CD14-positive monocyte (primary cell): Measurements from ENCODE around the gene VEGFC. TPM values are rescaled to one million over a fixed set of nuclear protein-coding genes. Genes with fewer than 3 reads are reported as not detected.

ENCODE experiments used
- DNase-seq, 3 donors: peaks; one replicate each; pipeline ENCODE4 v3.0.0-alpha.2; 2011 to 2022
- H2AFZ ChIP-seq: 2 replicates; pipeline ENCODE4 v1.6.0; 2012; ENCODE audit warnings: mild to moderate bottlenecking, low read depth, low read length, inconsistent platforms; ENCODE audit not compliant: insufficient read depth, poor library complexity, severe bottlenecking
- H3K27ac ChIP-seq, 2 donors: 1 replicate in 1 of 2; 2 replicates in 1 of 2; pipeline ENCODE4 v1.5.1; 2012 to 2013; ENCODE audit warnings: low read length in 2 of 2, control low read depth in 1 of 2, inconsistent platforms in 1 of 2, low read depth in 1 of 2, mild to moderate bottlenecking in 1 of 2
- H3K27me3 ChIP-seq, 2 donors: one replicate each; pipeline versions ENCODE4 v1.6.0 to v1.6.1; 2011 to 2013; ENCODE audit warnings: low read length in 2 of 2; ENCODE audit not compliant: control insufficient read depth in 2 of 2, insufficient read depth in 2 of 2
- H3K36me3 ChIP-seq, 2 donors: replicated peaks in 1 of 2; 1 replicate in 1 of 2; 2 replicates in 1 of 2; pipeline versions ENCODE4 v1.5.1 to v1.6.1; 2012 to 2013; ENCODE audit warnings: low read length in 2 of 2, control low read depth in 1 of 2, inconsistent platforms in 1 of 2, mild to moderate bottlenecking in 1 of 2; ENCODE audit not compliant: insufficient read depth in 2 of 2, control insufficient read depth in 1 of 2
- H3K4me1 ChIP-seq, 2 donors: 1 replicate in 1 of 2; 2 replicates in 1 of 2; pipeline versions ENCODE4 v1.5.1 to v1.6.1; 2012 to 2013; ENCODE audit warnings: low read length in 2 of 2, control low read depth in 1 of 2, inconsistent platforms in 1 of 2, mild to moderate bottlenecking in 1 of 2, moderate library complexity in 1 of 2; ENCODE audit not compliant: insufficient read depth in 2 of 2, control insufficient read depth in 1 of 2
- H3K4me2 ChIP-seq: replicated peaks from 2 replicates; pipeline ENCODE3; 2012; ENCODE audit warnings: low read length, moderate library complexity, mild to moderate bottlenecking; ENCODE audit not compliant: poor library complexity, severe bottlenecking; ENCODE audit errors: extremely low read depth
- H3K4me3 ChIP-seq, 3 experiments: fragments of 200-600 bp in 1 of 3; sonication (generic) in 1 of 3; replicated peaks in 1 of 3; 1 replicate in 2 of 3; 2 replicates in 1 of 3; pipeline ENCODE4 v1.5.1; 2011 to 2013; ENCODE audit warnings: low read length in 3 of 3, mild to moderate bottlenecking in 3 of 3, control low read depth in 2 of 3, low read depth in 2 of 3, inconsistent platforms in 1 of 3, moderate library complexity in 1 of 3
- H3K79me2 ChIP-seq: 2 replicates; pipeline ENCODE4 v1.6.0; 2012; ENCODE audit warnings: mild to moderate bottlenecking, control low read depth, inconsistent platforms, low read length, moderate library complexity; ENCODE audit not compliant: insufficient read depth
- H3K9ac ChIP-seq: 2 replicates; pipeline ENCODE4 v1.6.0; 2017; ENCODE audit warnings: low read length, mild to moderate bottlenecking; ENCODE audit not compliant: insufficient read depth, poor library complexity, severe bottlenecking
- H3K9me3 ChIP-seq, 2 donors: replicated peaks in 1 of 2; 1 replicate in 1 of 2; 2 replicates in 1 of 2; pipeline versions ENCODE4 v1.5.1 to v1.6.1; 2012 to 2013; ENCODE audit warnings: low read length in 2 of 2, control low read depth in 1 of 2; ENCODE audit not compliant: control insufficient read depth in 1 of 2, insufficient read depth in 1 of 2
- H4K20me1 ChIP-seq: 2 replicates; pipeline ENCODE4 v1.6.0; 2012; ENCODE audit warnings: mild to moderate bottlenecking, low read length, control low read depth, moderate library complexity; ENCODE audit not compliant: insufficient read depth
- H3K27ac Mint-ChIP-seq, 7 donors: one replicate each; pipeline ENCODE4 v1.8.0; 2020; ENCODE audit warnings: mild to moderate bottlenecking in 7 of 7, mixed read lengths in 7 of 7, moderate library complexity in 6 of 7, inconsistent platforms in 2 of 7
- H3K27me3 Mint-ChIP-seq, 3 donors: one replicate each; pipeline ENCODE4 v1.8.0; 2021 to 2022; ENCODE audit warnings: low read depth in 3 of 3, mild to moderate bottlenecking in 3 of 3, mixed read lengths in 3 of 3, moderate library complexity in 3 of 3, inconsistent platforms in 1 of 3
- H3K36me3 Mint-ChIP-seq, 2 donors: one replicate each; pipeline ENCODE4 v1.8.0; 2020; ENCODE audit warnings: mixed read lengths in 2 of 2, inconsistent platforms in 1 of 2, mild to moderate bottlenecking in 1 of 2
- H3K4me1 Mint-ChIP-seq: one replicate; pipeline ENCODE4 v1.8.0; 2020; ENCODE audit warnings: mild to moderate bottlenecking, mixed read lengths
- H3K4me3 Mint-ChIP-seq, 2 donors: one replicate each; pipeline ENCODE4 v1.8.0; 2020; ENCODE audit warnings: mild to moderate bottlenecking in 2 of 2, mixed read lengths in 2 of 2, moderate library complexity in 1 of 2
- H3K9me3 Mint-ChIP-seq, 7 donors: one replicate each; pipeline ENCODE4 v1.8.0; 2020 to 2022; ENCODE audit warnings: mixed read lengths in 7 of 7, mild to moderate bottlenecking in 6 of 7, moderate library complexity in 6 of 7, inconsistent platforms in 2 of 7
- CTCF ChIP-seq: fragments of 200-600 bp; IDR thresholded peaks from one replicate; pipeline ENCODE4 v1.8.0; 2022; ENCODE audit warnings: antibody characterized with exemption, mild to moderate bottlenecking
- WGBS: methylation state at CpG from one replicate; pipeline ENCODE4 v1.1.5; 2013; ENCODE audit warnings: missing lambda C conversion rate; ENCODE audit not compliant: insufficient coverage; 5-methylcytosine and 5-hydroxymethylcytosine counted together
- intact Hi-C, 2 donors: fragments of 100-400 bp; cut with micrococcal nuclease; formaldehyde crosslinking; loops; one replicate each; pipeline versions ENCODE4 v1.15.0 to v1.15.1; 2023
- polyA plus RNA-seq, 3 donors: library from polyadenylated mRNA; depleted of rRNA in 1 of 3; unstranded in 2 of 3; stranded (reverse) in 1 of 3; fragments of 300-500 nt in 2 of 3; fragments of >200 nt in 1 of 3; fragmentation: Illumina TruSeq in 2 of 3; gene quantifications; 1 replicate in 2 of 3; 2 replicates in 1 of 3; pipeline ENCODE4 v1.2.3, GENCODE V29; 2012 to 2021

The VEGFC gene
- polyA plus RNA-seq, 3 donors = not detected

- Histone ChIP-seq H3K4me2 (no peak overlapping the region), H3K4me1 (no peaks in the 10 kb centered on the region), H3K79me2 (no peaks in the 10 kb centered on the region), H2AFZ (no peak overlapping the region), H3K27ac (no peak overlapping the region), H3K27me3 (no peaks in the 10 kb centered on the region), H4K20me1 (no peaks in the 10 kb centered on the region), H3K9me3 (no peaks in the 10 kb centered on the region), H3K4me3 (no peak overlapping the region), H3K36me3 (no peaks in the 10 kb centered on the region), H3K9ac (no peak overlapping the region)
- H3K9me3 Mint-ChIP-seq = no peaks in the 10 kb centered on the region
- no peak overlapping the region for H3K27ac Mint-ChIP-seq
- 88% methylated on average over 1 of the region's 3 CpGs for WGBS
- intact Hi-C loops = no loop called here
- no peaks in the 10 kb centered on the region for H3K36me3 Mint-ChIP-seq
- TF ChIP-seq CTCF = no peak
- H3K27me3 Mint-ChIP-seq = no peaks in the 10 kb centered on the region
- no peaks in the 10 kb centered on the region for H3K4me1 Mint-ChIP-seq
- DNase-seq = no peak
- H3K4me3 Mint-ChIP-seq = no peak overlapping the region
These were observed 39.7 kb downstream of the VEGFC start for GRCh38 chr4:176753049-176753448.

GRCh38 chr4:176752191-176752749 is 40.5 kb downstream of the VEGFC start:
- no peak overlapping the region for H2AFZ ChIP-seq
- Mint-ChIP-seq H3K4me1 (no peaks in the 10 kb centered on the region), H3K9me3 (no peaks in the 10 kb centered on the region), H3K27ac (no peak overlapping the region), H3K27me3 (no peaks in the 10 kb centered on the region), H3K4me3 (no peak overlapping the region), H3K36me3 (no peaks in the 10 kb centered on the region)
- H3K9ac ChIP-seq = no peak overlapping the region
- TF ChIP-seq CTCF = no peak
- intact Hi-C loops = no loop called here
- no peaks in the 10 kb centered on the region for H3K9me3 ChIP-seq
- WGBS = no CpG with 5 or more reads among the region's 6 CpGs
- H3K79me2 ChIP-seq = no peaks in the 10 kb centered on the region
- H3K27ac ChIP-seq = no peak overlapping the region
- no peaks in the 10 kb centered on the region for H4K20me1 ChIP-seq
- no peak overlapping the region for H3K4me2 ChIP-seq
- H3K27me3 ChIP-seq = no peaks in the 10 kb centered on the region
- no peaks in the 10 kb centered on the region for H3K4me1 ChIP-seq
- H3K36me3 ChIP-seq = no peaks in the 10 kb centered on the region
- no peak overlapping the region for H3K4me3 ChIP-seq
- no peak for DNase-seq
